RPMI8226 (cell line): ENCODE measurements around the gene OR56A4.

Experiments used
- DNase-seq: peaks from one replicate; pipeline ENCODE4 v3.0.0-alpha.2; 2015

Gene OR56A4

DNA sequence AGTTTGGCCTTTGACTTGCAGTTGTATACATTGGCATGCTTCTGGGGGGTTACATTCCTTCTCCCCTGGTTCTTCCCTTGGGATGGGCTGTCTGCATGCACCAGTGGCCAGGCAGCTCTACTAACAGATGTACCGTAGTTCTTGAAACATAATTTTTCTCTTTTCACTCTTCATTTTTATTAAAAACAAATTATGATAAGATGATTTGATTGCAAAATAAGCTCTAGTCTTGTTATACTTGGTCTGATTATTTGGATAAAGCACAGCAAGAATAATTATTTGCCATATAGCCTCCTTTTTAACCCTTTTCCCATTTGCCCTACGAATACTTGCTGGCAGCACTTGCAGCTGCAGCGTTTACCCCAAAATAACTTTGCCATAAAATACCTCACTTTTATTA, 51.2 kb downstream of the OR56A4 start:
- no peak for DNase-seq
